IPS-NIHi7 (cell line): Measurements from ENCODE around the gene KLHL40.
A peak's percentile ranks its signal among the peaks of the same experiment; 100 is the strongest.

Experiments used
- DNase-seq: peaks from one replicate; pipeline ENCODE4 v3.0.0; 2012; ENCODE audit warnings: mixed read lengths; ENCODE audit errors: extremely low spot score

Gene KLHL40

GRCh38 chr3:42723219-42723618 lies 37.9 kb downstream of the KLHL40 start:
- no peak for DNase-seq

GRCh38 chr3:42725454-42725853 lies 40.1 kb downstream of the KLHL40 start:
- DNase-seq = no peak

GRCh38 chr3:42728056-42728455 lies 42.7 kb downstream of the KLHL40 start:
- no peak for DNase-seq

DNA sequence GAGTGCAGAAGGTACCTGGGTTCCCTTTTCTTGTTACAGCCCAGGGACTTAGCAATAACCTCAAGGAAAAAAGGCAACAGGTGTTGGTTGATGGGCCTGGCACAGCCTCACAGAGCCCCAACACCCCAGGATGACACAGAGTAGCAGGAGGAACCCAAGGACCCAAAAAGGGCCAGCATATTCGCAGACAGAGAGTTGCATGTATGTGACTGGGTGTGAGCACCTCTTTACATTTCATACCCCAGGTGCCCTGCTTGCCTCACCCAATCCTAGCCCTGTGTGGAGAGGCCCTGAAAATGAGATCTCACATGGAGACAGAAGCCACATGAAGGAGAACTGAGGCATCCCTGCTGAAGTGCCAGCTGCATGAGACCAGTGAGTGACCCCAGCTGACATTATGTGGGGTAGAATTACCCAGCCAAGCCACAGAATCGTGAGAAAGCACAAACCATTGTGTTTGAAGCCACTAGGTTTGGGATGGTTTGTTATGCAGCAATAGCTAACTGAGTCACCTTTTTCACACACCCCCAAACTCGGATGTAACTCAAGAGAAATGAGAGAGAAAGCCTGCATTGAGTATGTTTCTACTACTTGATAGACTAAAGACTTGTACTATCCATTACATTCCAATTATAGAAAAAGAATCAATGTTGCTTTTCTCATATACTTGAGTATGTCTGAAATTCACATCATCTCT lies 43.5 kb downstream of the KLHL40 start:
- no peak for DNase-seq

DNA sequence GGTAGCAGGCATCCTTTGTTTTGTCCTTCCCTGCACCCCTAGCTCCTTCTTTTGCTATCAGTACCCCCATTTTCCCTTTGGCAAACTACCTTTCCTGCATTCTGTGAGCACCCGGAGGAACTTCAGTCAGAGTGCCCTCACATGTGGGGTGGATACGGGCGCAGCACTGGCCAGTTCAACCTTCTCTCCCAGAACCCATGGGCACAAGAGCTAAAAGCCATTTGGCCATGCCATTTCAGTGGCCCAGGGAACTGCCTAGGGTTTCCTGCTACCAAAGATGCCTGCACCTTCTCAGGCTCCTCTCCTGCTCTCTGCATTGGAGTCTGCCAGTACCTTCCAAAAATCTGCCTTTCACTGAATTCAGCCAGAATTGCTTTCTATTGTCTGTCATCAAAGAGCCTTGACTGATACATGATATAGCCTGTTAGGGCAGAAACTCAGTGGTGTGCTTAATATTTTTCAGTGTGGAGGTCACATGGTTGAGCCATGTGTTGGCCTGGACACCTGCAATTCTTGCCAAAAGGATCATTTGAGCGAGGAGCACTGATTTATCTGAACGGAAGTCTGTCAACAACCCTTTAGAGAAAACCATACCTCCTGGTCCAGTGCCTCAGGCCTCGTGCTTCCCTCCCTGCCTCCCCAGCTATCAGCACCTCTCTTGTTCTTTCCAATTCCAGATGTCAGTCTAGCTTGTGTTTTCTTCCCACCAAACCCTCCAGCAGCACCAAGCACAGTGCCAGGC lies 44.2 kb downstream of the KLHL40 start:
- no peak for DNase-seq

- no peak for DNase-seq
Observed at GRCh38 chr3:42730294-42730693, 45.0 kb downstream of the KLHL40 start.

DNA sequence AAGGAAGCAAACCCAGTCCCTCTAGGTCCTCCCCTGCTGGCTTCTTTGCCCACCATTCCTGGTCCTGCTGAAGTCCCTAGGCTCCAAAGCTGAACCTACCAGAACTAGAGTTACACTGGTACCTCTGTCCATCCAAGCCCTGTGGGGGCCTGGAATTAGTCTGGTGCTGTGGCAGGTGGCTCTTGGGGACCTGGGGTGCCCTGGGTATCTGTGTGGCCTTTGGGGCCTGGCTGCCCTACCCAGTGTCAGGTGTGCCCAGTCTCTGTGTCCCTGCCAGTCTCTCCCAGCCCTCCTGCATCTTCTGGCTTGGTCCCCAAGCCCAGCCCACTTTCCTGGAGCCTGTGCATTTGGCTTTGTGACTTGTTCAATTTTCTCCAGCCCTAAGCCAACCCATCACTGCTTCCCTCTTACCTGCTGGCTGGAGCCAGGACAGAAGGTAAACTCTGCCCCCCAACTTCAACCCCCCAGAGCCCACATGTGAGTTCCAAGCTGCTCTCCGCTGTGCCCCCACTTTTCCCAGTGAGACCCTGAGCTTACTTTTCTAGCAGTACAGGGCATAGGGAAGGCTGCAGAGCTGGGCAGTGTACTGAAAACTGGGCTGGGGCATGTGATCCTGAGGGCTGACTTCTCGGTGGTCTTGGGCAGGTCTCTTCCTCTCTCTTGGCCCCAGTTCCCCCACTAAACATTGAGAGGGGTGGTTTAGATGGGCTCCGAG lies 45.5 kb downstream of the KLHL40 start:
- no peak for DNase-seq

DNA sequence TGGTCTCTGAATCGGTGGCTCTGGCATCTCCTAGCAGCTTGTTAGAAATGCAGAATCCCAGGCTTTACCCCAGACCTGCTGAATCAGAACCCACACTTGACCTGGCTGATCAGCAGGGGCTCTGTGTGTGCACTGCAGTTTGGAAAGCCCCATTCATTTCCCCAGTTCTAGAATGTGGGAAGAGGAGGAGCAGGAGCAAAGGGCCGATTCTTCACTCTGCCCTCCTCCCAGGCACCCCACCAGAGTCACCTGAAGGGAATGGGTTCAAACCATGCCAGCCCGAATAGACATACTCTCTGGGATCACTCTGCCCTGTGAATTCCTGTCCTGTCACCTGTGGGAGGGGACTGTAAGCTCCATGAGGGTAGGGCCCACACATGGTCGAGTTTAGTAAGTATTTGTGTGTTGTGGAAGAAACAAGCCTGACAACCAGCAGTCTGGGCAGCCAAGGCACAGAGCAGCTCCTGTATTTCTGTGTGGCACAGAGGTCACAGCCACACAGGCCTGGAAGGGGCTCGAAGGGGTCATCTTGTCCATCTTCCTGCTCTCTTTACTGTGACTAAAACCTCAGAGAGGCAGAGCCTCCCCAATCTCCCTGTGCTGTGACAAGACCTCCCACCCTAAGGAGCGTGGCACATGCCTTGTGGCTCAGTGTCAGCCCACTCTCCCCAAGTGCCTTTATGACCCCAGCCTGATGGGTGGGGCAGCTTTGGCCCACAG lies 46.3 kb downstream of the KLHL40 start:
- DNase-seq = no peak

DNA sequence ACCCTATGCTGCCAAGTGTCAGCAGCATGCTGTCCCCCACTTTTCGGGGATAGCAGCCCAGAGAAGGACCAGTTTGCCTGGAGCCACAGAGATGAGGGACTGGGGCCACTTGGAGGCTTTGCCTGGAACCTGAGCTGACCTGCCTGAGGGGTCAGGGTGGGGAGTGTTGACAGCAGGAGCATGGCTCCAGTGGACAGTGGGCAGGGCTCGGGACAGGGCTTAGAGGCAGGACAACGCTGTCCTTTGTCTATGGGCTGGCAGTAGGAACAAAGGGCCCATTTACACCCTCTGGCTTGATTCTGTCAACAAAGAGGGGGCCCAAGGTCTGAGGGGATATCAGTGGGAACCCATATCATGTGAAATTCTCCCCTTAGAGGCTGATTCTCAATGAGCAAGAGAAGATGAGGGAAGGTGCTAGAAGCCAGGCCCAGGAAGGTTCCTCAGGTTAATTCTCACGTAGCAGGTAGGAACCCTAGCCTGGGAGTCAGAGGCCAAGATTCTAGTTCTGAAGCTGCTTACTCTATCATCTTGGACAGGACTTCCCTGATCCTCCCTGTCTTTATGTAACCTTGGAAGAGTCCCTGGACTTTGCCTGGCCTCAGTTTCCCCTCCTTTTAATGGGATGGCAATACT lies 47.0 kb downstream of the KLHL40 start:
- no peak for DNase-seq

- peak; percentile 55 for DNase-seq
Observed at GRCh38 chr3:42732829-42733459, 47.6 kb downstream of the KLHL40 start.

GRCh38 chr3:42733501-42734262 lies 48.3 kb downstream of the KLHL40 start:
- no peak for DNase-seq

DNA sequence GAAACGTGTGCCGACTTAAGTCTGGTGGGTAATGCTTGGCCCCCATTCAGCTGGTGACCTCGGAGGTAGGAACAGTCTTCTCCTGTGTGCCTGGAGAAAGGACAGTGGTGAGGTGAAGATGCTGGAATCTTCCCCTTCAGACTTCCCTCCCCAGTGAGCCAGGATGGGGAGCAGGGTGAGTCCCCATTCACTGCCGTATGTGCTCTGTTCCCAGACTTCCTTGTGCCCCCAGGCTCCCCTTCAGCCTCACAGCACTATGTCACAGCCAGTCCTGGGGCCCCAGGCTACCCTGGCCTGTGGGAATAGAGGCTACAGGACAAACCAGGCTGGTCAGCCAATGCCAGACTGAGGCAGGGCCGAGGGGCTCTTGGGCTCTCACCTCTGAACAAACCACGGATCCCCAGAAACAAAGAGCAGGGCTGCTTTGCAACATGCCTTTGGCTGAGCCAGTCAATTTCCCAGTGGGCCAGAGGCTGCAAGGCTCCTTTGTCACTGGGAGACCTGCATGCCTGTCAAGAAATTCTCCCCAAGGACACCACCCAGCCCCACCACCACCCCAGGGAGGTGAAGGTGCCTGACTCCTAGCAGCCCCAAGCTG lies 49.0 kb downstream of the KLHL40 start:
- DNase-seq = no peak

- no peak for DNase-seq
Observed at GRCh38 chr3:42735019-42735418, 49.7 kb downstream of the KLHL40 start.

GRCh38 chr3:42735615-42736014 lies 50.3 kb downstream of the KLHL40 start:
- DNase-seq = no peak

GRCh38 chr3:42736081-42736480 lies 50.7 kb downstream of the KLHL40 start:
- DNase-seq = peak; percentile 56

DNA sequence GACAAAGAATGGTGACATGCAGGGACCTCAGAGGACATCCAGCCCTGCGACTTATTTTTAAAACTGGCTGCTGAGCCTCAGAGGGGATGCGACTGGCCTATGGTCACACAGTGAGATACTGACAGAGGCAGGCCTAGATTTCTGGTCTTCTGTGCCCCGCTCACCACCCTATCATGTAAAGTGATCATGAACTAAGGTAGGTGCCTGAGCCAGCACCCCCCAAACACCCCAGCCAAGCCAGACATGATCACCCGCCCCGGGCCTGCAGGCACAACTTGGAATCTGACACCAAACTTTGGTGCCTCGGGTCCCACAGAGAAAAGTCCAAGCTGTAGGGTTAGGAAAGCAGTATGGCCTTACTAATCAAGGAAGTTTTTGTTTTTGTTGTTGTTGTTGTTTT lies 51.2 kb downstream of the KLHL40 start:
- DNase-seq = no peak

DNA sequence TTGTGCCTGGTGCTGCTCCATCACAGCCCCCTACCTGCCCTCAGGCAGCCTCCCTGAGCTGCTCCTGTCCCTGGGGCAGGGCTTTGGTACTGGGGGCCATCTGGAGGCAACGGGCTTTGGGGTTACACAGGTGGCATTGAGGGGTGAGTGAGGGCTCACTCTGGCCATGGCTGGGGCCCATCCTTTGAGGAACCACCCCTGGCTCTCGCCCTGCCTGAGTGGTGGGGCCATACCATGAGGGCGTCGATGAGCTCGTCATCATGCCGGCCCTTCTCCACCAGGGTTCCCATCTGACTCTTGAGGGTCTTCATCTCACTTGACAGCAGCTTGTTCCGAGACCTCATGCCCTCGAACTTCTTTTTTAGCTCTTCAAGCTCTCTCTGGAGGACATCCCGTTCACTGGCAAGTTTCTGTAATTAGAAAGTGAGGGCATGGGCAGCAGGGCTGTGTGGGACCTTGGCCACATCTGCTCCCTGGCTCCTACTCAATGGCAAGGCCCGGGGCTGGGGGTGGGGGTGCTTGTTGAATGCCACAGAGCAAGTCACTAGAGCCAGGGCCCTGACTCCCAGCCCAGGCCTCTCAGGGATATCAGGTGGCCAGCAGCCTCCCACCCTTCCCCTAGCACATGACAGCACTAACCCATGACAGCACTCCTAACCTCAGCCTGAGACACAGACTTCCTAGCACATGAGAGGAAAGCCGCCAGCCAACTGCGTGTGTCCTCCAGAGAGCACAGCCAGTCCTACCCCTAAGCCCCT lies 54.2 kb downstream of the KLHL40 start:
- DNase-seq = no peak

DNA sequence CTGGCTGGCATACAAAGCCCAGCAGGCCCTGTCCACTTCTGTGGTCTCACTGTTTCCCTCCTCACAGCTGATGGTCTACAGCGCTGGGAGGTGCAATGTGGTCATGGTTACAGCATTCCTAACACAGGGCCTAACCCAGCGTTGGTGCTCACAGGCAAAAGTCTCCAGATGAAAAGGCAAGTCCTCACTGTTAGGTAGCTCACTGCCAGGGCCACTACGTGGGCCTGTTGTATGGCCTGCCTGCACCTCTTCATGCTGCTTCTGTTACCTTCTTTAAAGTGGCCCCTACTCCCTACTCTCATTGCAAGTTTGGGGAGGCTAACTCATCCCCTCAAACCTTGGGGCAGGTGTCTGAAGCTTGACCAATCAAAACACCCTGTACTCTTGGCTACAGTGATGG lies 56.5 kb downstream of the KLHL40 start:
- DNase-seq = no peak
